ENCODE measurements around the gene POLR3G.

The POLR3G gene

GRCh38 chr5:90553711-90554110, 79.0 kb downstream of the POLR3G start:
- no peak for DNase-seq

- DNase-seq: no peak
These were observed 79.8 kb downstream of the POLR3G start for GRCh38 chr5:90554358-90555006.

- DNase-seq: no peak
These were observed 81.0 kb downstream of the POLR3G start for GRCh38 chr5:90555666-90556065.

GRCh38 chr5:90557391-90557790, 82.7 kb downstream of the POLR3G start:
- no peak for DNase-seq

- DNase-seq: no peak
These were observed 83.2 kb downstream of the POLR3G start for GRCh38 chr5:90557871-90558270.

GRCh38 chr5:90558344-90559192, 83.9 kb downstream of the POLR3G start, which contains the start of gene ADGRV1:
ADGRV1 (plus strand) TSS chr5:90558797; CDS start chr5:90558896, 99 bp downstream.
- DNase-seq: no peak

GRCh38 chr5:90560771-90561170, 86.1 kb downstream of the POLR3G start:
- DNase-seq: no peak

GRCh38 chr5:90561766-90562165, 87.1 kb downstream of the POLR3G start:
- DNase-seq: no peak

GRCh38 chr5:90562341-90562740, 87.7 kb downstream of the POLR3G start:
- no peak for DNase-seq

GRCh38 chr5:90563108-90563507, 88.4 kb downstream of the POLR3G start:
- DNase-seq: no peak
